AML-193 (cell line): ENCODE results near the gene TBX5.
"Not testable (repeated sequence)": the region's sequence is repeated elsewhere in the genome, so short reads cannot be mapped to it uniquely, and the experiment has no call there.

Experiments used
- DNase-seq, 2 experiments: peaks; one replicate each; lab custom pipeline; 2025; lab: John Stamatoyannopoulos, UW

TBX5 gene

GRCh38 chr12:114371733-114372132 is 34.2 kb downstream of the TBX5 start:
- no peak for DNase-seq

- DNase-seq, result no peak
Measured at GRCh38 chr12:114371250-114371649, 34.7 kb downstream of the TBX5 start.

GRCh38 chr12:114368685-114369452 is 37.1 kb downstream of the TBX5 start:
- no peak for DNase-seq

GRCh38 chr12:114361992-114362391 is 44.0 kb downstream of the TBX5 start:
- no peak for DNase-seq

GRCh38 chr12:114361545-114361944 is 44.4 kb downstream of the TBX5 start:
- no peak for DNase-seq

- no peak for DNase-seq
Measured at GRCh38 chr12:114360485-114360884, 45.5 kb downstream of the TBX5 start.

- no peak for DNase-seq
Measured at GRCh38 chr12:114355389-114356088, 50.4 kb downstream of the TBX5 start.

GRCh38 chr12:114349239-114349638 is 56.7 kb downstream of the TBX5 start:
- not testable (repeated sequence) for DNase-seq

GRCh38 chr12:114347861-114348260 is 58.1 kb downstream of the TBX5 start:
- no peak for DNase-seq

GRCh38 chr12:114344831-114345230 is 61.1 kb downstream of the TBX5 start:
- DNase-seq, result no peak

- DNase-seq, result no peak
Measured at GRCh38 chr12:114344303-114344663, 61.7 kb downstream of the TBX5 start.

- no peak for DNase-seq
Measured at GRCh38 chr12:114343585-114344302, 62.2 kb downstream of the TBX5 start.

GRCh38 chr12:114342656-114343055 is 63.3 kb downstream of the TBX5 start:
- no peak for DNase-seq

GRCh38 chr12:114341635-114342034 is 64.3 kb downstream of the TBX5 start:
- no peak for DNase-seq

- no peak for DNase-seq
Measured at GRCh38 chr12:114340231-114340630, 65.7 kb downstream of the TBX5 start.

GRCh38 chr12:114339626-114340025 is 66.3 kb downstream of the TBX5 start:
- DNase-seq, result no peak

GRCh38 chr12:114335607-114336006 is 70.3 kb downstream of the TBX5 start:
- no peak for DNase-seq

GRCh38 chr12:114334395-114334794 is 71.5 kb downstream of the TBX5 start:
- no peak for DNase-seq

- no peak for DNase-seq
Measured at GRCh38 chr12:114328292-114328691, 77.7 kb downstream of the TBX5 start.

- DNase-seq, result no peak
Measured at GRCh38 chr12:114327765-114328164, 78.2 kb downstream of the TBX5 start.

- DNase-seq, result no peak
Measured at GRCh38 chr12:114321524-114321923, 84.4 kb downstream of the TBX5 start.

GRCh38 chr12:114320968-114321367 is 85.0 kb downstream of the TBX5 start:
- no peak for DNase-seq

- no peak for DNase-seq
Measured at GRCh38 chr12:114320101-114320500, 85.8 kb downstream of the TBX5 start.
